Activated CD4-positive, alpha-beta T cell treated with anti-CD3 and anti-CD28 coated beads for 48 hours (primary cell): Measurements from ENCODE around the gene IFI27L2.

Experiments used
- DNase-seq: peaks from one replicate; pipeline ENCODE4 v3.0.0-alpha.2; 2020

IFI27L2 gene

GRCh38 chr14:94098326-94098992, 30.9 kb downstream of the IFI27L2 start:
- DNase-seq, result no peak

GRCh38 chr14:94097091-94097490, 32.3 kb downstream of the IFI27L2 start:
- DNase-seq, result no peak

- no peak for DNase-seq
These were observed 36.0 kb downstream of the IFI27L2 start for GRCh38 chr14:94093418-94093817.

- DNase-seq, result no peak
These were observed 39.9 kb downstream of the IFI27L2 start for GRCh38 chr14:94089479-94089878.

- DNase-seq, result no peak
These were observed 40.9 kb downstream of the IFI27L2 start for GRCh38 chr14:94088516-94088915.

GRCh38 chr14:94087891-94088290, 41.5 kb downstream of the IFI27L2 start:
- no peak for DNase-seq

- peak; percentile 11 for DNase-seq
These were observed 48.0 kb downstream of the IFI27L2 start for GRCh38 chr14:94081386-94081820.

- peak; percentile 98 for DNase-seq
These were observed 48.6 kb downstream of the IFI27L2 start, which contains the start of the genes DDX24 and IFI27L1 for GRCh38 chr14:94080621-94081385. Gene DDX24, minus strand, starts transcription at chr14:94081202. Its CDS starts 1,460 bp downstream, at chr14:94079742. Gene IFI27L1, plus strand, starts transcription at chr14:94081310. Its CDS starts 15,628 bp downstream, at chr14:94096938.

- no peak for DNase-seq
These were observed 49.3 kb downstream of the IFI27L2 start for GRCh38 chr14:94079891-94080620.

GRCh38 chr14:94077823-94078222, 51.6 kb downstream of the IFI27L2 start:
- no peak for DNase-seq
